ENCODE results near the gene NBAS.

The NBAS gene

DNA sequence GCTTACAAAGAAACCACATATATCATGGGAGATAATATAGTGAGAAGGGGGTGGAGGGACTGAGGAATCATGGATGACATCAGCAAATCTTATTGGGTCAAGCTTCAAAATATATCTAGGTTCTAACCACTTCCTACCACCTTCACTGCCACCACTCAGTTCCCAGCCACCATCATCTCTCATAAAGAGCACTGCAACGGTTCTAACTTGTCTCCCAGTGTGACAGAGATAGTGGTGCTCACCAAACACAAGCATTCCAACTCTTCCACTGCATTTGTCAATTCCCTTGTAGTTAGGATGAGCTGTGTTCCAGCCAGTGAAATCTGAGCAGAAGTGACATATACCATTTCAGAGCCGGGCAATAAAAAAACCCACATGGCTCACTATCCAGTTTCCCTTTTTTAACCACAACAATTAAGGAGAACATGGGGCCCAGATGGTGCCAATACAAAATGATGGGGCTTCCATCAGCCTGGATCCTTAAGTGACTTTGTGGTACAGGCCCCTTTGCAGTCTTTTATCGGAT lies 318.1 kb downstream of the NBAS start:
- POLR2A ChIA-PET: interaction anchor here (1.1 kb wide), 1 partner anchor 17 kb away, joined by 3 read pairs; no protein-coding TSS in a partner anchor
- TF ChIP-seq KLF7 (tag by site-specific recombination; IDR thresholded peaks at IDR 0.05; ENCODE audit: borderline replicate concordance) (no peak), ZNF174 (tag by site-specific recombination; IDR thresholded peaks at IDR 0.05) (no peak), ZNF10 (tag by site-specific recombination; IDR thresholded peaks at IDR 0.05) (peak; percentile 55; the same call in 1 of the 2 replicates), SCRT1 (tag by site-specific recombination; IDR thresholded peaks at IDR 0.05; ENCODE audit: borderline replicate concordance) (no peak), ZNF843 (tag by site-specific recombination; IDR thresholded peaks at IDR 0.05) (peak; percentile 84), EGR2 (tag by site-specific recombination; IDR thresholded peaks at IDR 0.05; ENCODE audit: low read depth) (no peak), OVOL3 (tag by site-specific recombination; IDR thresholded peaks at IDR 0.05) (0 out of 2 replicates have a peak, but pooled peaks have one; percentile 42), SP7 (tag by site-specific recombination; IDR thresholded peaks at IDR 0.05) (peak; percentile 82), ZNF791 (tag by site-specific recombination; IDR thresholded peaks at IDR 0.05) (no peak), ZFP69B (tag by site-specific recombination; IDR thresholded peaks at IDR 0.05) (peak; percentile 27; the same call in 1 of the 2 replicates), ZNF561 (tag by site-specific recombination; IDR thresholded peaks at IDR 0.05; ENCODE audit: borderline replicate concordance) (0 out of 2 replicates have a peak, but pooled peaks have one; percentile 67), ZNF600 (tag by site-specific recombination; IDR thresholded peaks at IDR 0.05) (peak; percentile 21), OSR2 (tag by site-specific recombination; IDR thresholded peaks at IDR 0.05) (peak; percentile 42), ZBTB21 (tag by site-specific recombination; IDR thresholded peaks at IDR 0.05) (0 out of 2 replicates have a peak, but pooled peaks have one; percentile 15), GLIS1 (tag by site-specific recombination; IDR thresholded peaks at IDR 0.05) (peak; percentile 40; the same call in 1 of the 2 replicates), ZNF629 (tag by site-specific recombination; IDR thresholded peaks at IDR 0.05) (peak; percentile 67; the same call in 1 of the 2 replicates), MZF1 (tag by site-specific recombination; IDR thresholded peaks at IDR 0.05; ENCODE audit: borderline replicate concordance) (peak; percentile 32; the same call in 1 of the 2 replicates), ZXDB (tag by site-specific recombination; IDR thresholded peaks at IDR 0.05) (peak; percentile 12)
- TF ChIP-seq, protein P1, sequence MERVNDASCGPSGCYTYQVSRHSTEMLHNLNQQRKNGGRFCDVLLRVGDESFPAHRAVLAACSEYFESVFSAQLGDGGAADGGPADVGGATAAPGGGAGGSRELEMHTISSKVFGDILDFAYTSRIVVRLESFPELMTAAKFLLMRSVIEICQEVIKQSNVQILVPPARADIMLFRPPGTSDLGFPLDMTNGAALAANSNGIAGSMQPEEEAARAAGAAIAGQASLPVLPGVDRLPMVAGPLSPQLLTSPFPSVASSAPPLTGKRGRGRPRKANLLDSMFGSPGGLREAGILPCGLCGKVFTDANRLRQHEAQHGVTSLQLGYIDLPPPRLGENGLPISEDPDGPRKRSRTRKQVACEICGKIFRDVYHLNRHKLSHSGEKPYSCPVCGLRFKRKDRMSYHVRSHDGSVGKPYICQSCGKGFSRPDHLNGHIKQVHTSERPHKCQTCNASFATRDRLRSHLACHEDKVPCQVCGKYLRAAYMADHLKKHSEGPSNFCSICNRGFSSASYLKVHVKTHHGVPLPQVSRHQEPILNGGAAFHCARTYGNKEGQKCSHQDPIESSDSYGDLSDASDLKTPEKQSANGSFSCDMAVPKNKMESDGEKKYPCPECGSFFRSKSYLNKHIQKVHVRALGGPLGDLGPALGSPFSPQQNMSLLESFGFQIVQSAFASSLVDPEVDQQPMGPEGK (tag by site-specific recombination; IDR thresholded peaks at IDR 0.05): no peak
- TF ChIP-seq, protein P2, sequence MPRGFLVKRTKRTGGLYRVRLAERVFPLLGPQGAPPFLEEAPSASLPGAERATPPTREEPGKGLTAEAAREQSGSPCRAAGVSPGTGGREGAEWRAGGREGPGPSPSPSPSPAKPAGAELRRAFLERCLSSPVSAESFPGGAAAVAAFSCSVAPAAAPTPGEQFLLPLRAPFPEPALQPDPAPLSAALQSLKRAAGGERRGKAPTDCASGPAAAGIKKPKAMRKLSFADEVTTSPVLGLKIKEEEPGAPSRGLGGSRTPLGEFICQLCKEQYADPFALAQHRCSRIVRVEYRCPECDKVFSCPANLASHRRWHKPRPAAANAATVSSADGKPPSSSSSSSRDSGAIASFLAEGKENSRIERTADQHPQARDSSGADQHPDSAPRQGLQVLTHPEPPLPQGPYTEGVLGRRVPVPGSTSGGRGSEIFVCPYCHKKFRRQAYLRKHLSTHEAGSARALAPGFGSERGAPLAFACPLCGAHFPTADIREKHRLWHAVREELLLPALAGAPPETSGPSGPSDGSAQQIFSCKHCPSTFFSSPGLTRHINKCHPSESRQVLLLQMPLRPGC (tag by site-specific recombination; IDR thresholded peaks at IDR 0.05): 0 out of 2 replicates have a peak, but pooled peaks have one; percentile 50
- TF ChIP-seq, protein P3, sequence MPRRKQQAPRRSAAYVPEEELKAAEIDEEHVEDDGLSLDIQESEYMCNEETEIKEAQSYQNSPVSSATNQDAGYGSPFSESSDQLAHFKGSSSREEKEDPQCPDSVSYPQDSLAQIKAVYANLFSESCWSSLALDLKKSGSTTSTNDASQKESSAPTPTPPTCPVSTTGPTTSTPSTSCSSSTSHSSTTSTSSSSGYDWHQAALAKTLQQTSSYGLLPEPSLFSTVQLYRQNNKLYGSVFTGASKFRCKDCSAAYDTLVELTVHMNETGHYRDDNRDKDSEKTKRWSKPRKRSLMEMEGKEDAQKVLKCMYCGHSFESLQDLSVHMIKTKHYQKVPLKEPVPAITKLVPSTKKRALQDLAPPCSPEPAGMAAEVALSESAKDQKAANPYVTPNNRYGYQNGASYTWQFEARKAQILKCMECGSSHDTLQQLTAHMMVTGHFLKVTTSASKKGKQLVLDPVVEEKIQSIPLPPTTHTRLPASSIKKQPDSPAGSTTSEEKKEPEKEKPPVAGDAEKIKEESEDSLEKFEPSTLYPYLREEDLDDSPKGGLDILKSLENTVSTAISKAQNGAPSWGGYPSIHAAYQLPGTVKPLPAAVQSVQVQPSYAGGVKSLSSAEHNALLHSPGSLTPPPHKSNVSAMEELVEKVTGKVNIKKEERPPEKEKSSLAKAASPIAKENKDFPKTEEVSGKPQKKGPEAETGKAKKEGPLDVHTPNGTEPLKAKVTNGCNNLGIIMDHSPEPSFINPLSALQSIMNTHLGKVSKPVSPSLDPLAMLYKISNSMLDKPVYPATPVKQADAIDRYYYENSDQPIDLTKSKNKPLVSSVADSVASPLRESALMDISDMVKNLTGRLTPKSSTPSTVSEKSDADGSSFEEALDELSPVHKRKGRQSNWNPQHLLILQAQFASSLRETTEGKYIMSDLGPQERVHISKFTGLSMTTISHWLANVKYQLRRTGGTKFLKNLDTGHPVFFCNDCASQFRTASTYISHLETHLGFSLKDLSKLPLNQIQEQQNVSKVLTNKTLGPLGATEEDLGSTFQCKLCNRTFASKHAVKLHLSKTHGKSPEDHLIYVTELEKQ (tag by site-specific recombination; IDR thresholded peaks at IDR 0.05; ENCODE audit: borderline replicate concordance): peak; percentile 79; the same call in 1 of the 2 replicates
- TF ChIP-seq, protein P4, sequence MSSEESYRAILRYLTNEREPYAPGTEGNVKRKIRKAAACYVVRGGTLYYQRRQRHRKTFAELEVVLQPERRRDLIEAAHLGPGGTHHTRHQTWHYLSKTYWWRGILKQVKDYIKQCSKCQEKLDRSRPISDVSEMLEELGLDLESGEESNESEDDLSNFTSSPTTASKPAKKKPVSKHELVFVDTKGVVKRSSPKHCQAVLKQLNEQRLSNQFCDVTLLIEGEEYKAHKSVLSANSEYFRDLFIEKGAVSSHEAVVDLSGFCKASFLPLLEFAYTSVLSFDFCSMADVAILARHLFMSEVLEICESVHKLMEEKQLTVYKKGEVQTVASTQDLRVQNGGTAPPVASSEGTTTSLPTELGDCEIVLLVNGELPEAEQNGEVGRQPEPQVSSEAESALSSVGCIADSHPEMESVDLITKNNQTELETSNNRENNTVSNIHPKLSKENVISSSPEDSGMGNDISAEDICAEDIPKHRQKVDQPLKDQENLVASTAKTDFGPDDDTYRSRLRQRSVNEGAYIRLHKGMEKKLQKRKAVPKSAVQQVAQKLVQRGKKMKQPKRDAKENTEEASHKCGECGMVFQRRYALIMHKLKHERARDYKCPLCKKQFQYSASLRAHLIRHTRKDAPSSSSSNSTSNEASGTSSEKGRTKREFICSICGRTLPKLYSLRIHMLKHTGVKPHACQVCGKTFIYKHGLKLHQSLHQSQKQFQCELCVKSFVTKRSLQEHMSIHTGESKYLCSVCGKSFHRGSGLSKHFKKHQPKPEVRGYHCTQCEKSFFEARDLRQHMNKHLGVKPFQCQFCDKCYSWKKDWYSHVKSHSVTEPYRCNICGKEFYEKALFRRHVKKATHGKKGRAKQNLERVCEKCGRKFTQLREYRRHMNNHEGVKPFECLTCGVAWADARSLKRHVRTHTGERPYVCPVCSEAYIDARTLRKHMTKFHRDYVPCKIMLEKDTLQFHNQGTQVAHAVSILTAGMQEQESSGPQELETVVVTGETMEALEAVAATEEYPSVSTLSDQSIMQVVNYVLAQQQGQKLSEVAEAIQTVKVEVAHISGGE (tag by site-specific recombination; conservative IDR thresholded peaks at IDR 0.05; ENCODE audit: low read depth): no peak
- TF ChIP-seq, protein P5, sequence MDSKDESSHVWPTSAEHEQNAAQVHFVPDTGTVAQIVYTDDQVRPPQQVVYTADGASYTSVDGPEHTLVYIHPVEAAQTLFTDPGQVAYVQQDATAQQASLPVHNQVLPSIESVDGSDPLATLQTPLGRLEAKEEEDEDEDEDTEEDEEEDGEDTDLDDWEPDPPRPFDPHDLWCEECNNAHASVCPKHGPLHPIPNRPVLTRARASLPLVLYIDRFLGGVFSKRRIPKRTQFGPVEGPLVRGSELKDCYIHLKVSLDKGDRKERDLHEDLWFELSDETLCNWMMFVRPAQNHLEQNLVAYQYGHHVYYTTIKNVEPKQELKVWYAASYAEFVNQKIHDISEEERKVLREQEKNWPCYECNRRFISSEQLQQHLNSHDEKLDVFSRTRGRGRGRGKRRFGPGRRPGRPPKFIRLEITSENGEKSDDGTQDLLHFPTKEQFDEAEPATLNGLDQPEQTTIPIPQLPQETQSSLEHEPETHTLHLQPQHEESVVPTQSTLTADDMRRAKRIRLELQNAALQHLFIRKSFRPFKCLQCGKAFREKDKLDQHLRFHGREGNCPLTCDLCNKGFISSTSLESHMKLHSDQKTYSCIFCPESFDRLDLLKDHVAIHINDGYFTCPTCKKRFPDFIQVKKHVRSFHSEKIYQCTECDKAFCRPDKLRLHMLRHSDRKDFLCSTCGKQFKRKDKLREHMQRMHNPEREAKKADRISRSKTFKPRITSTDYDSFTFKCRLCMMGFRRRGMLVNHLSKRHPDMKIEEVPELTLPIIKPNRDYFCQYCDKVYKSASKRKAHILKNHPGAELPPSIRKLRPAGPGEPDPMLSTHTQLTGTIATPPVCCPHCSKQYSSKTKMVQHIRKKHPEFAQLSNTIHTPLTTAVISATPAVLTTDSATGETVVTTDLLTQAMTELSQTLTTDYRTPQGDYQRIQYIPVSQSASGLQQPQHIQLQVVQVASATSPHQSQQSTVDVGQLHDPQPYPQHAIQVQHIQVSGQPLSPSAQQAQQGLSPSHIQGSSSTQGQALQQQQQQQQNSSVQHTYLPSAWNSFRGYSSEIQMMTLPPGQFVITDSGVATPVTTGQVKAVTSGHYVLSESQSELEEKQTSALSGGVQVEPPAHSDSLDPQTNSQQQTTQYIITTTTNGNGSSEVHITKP (tag by site-specific recombination; IDR thresholded peaks at IDR 0.05): peak; percentile 85

More for the DNA sequence above, 318.1 kb downstream of the NBAS start:
- no peaks in the 10 kb centered on the region for H3K36me3 ChIP-seq (ENCODE audit: control insufficient read depth in 2 of 2, insufficient read depth in 1 of 2, low read length in 2 of 2)
- peak overlapping the region; percentile 59 for H3K27ac ChIP-seq (ENCODE audit: extremely low read depth, low read depth, low read length)
- CTCF ChIA-PET: interaction anchor here (0.5 to 1.6 kb wide), 5 partner anchors 12 to 334 kb away, joined by 3 read pairs; no protein-coding TSS in a partner anchor
- H3K9me3 ChIP-seq (ENCODE audit: control insufficient read depth, insufficient read depth, low read depth, low read length): no peaks in the 10 kb centered on the region
- H3K4me3 ChIP-seq (ENCODE audit: low read depth, low read length): no peak overlapping the region
- H3K4me1 ChIP-seq (ENCODE audit: control insufficient read depth, insufficient read depth, low read length): peaks cover 18% of the 10 kb centered on the region
